Naive B cell (primary cell): ENCODE data around the gene TBC1D10A. TPM values are rescaled to one million over a fixed set of nuclear protein-coding genes. Genes with fewer than 3 reads are reported as not detected.

ENCODE experiments used
- ATAC-seq, 2 donors: fragments of 150-1000 bp; cut with Tn5 transposase; 2 replicates each; pipeline ENCODE4 v1.10.0; 2021; ENCODE audit warnings: low read depth in 2 of 2, mild to moderate bottlenecking in 2 of 2, moderate library complexity in 2 of 2
- DNase-seq: peaks from one replicate; pipeline ENCODE4 v3.0.0; 2022
- H3K27ac Mint-ChIP-seq, 6 donors: one replicate each; pipeline ENCODE4 v1.8.0; 2020 to 2022; ENCODE audit warnings: mild to moderate bottlenecking in 6 of 6, mixed read lengths in 6 of 6, moderate library complexity in 5 of 6, inconsistent platforms in 2 of 6
- H3K27me3 Mint-ChIP-seq, 3 donors: one replicate each; pipeline ENCODE4 v1.8.0; 2021 to 2022; ENCODE audit warnings: mixed read lengths in 3 of 3, mild to moderate bottlenecking in 1 of 3
- H3K36me3 Mint-ChIP-seq, 2 donors: one replicate each; pipeline ENCODE4 v1.8.0; 2020 to 2022; ENCODE audit warnings: mixed read lengths in 2 of 2, inconsistent platforms in 1 of 2, mild to moderate bottlenecking in 1 of 2
- H3K4me1 Mint-ChIP-seq, 3 donors: one replicate each; pipeline ENCODE4 v1.8.0; 2020 to 2022; ENCODE audit warnings: mixed read lengths in 3 of 3, inconsistent platforms in 1 of 3, mild to moderate bottlenecking in 1 of 3, moderate library complexity in 1 of 3
- H3K4me3 Mint-ChIP-seq, 8 donors: one replicate each; pipeline ENCODE4 v1.8.0; 2020 to 2022; ENCODE audit warnings: mild to moderate bottlenecking in 8 of 8, mixed read lengths in 8 of 8, moderate library complexity in 8 of 8, inconsistent platforms in 2 of 8
- H3K9me3 Mint-ChIP-seq, 7 donors: one replicate each; pipeline ENCODE4 v1.8.0; 2020 to 2022; ENCODE audit warnings: mixed read lengths in 7 of 7, mild to moderate bottlenecking in 5 of 7, inconsistent platforms in 2 of 7, moderate library complexity in 1 of 7
- polyA plus RNA-seq, 6 donors: library from polyadenylated mRNA; unstranded; fragments of 300-500 nt; fragmentation: Illumina TruSeq; gene quantifications; one replicate each; pipeline ENCODE4 v1.2.3, GENCODE V29; 2021; ENCODE audit warnings: low read depth in 6 of 6

Gene TBC1D10A
- polyA plus RNA-seq, 6 donors from 2014 or later, result 39.9 to 54.0 (median 40.7) TPM

DNA sequence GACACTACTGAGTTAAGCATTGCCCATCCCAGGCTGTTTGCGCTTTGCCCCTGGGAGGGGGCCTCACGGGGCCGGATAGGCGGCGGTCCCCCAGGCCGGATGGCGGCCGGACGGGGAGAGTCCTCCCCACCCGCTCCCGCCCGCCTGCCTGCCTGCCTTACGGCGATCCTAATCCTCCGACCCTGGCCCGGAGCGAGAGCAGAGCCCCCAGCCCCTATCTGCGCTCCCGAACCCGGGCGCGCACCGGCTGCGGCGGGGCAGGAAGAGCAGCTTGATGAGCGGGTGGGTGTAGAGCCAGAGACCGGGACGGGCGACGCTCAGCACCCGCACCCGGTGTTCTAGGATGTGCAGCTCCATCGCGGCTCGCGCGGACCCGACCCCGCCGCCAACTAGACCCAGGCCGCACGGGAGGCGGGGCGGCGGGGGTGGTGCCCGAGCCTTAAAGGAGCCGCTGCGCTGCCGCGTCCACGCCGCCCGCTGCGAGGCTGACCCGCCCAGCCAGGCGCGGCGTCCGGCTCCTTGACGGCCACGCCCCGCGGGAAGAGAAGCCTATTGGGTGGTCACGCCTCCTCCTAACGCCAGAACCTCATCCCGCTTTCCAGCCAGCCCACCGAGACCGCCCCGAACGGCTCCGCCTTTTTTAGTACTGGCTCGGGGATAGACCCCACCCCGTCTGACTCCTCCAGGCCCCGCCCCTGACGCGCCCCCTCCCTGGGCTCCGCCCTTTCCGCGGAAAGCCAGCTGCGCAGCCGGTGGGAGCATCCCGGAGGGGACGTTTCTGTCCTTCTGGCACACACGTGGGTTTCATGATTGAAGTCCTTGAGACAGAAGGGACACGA, 37.4 kb downstream of the TBC1D10A start, which contains the start of gene CASTOR1:
Gene CASTOR1, minus strand, starts transcription at position 365 of the 839 bp plus-strand sequence. Its CDS starts 8 bp downstream, at position 357.
- Mint-ChIP-seq H3K36me3 (peaks cover 5 to 26% of the 10 kb centered on the region in 2 donors), H3K4me1 (peaks cover 31 to 42% (median 40%) of the 10 kb centered on the region in 3 donors), H3K27me3 (no peaks in the 10 kb centered on the region), H3K9me3 (no peaks in the 10 kb centered on the region), H3K4me3 (peak within 1 kb of the TSS; percentile 85 to 96 (median 93)), H3K27ac (peak within 1 kb of the TSS; percentile 86 to 94 (median 90))
- DNase-seq, result peak; percentile 83
- ATAC-seq, result peak; percentile 75 to 76

DNA sequence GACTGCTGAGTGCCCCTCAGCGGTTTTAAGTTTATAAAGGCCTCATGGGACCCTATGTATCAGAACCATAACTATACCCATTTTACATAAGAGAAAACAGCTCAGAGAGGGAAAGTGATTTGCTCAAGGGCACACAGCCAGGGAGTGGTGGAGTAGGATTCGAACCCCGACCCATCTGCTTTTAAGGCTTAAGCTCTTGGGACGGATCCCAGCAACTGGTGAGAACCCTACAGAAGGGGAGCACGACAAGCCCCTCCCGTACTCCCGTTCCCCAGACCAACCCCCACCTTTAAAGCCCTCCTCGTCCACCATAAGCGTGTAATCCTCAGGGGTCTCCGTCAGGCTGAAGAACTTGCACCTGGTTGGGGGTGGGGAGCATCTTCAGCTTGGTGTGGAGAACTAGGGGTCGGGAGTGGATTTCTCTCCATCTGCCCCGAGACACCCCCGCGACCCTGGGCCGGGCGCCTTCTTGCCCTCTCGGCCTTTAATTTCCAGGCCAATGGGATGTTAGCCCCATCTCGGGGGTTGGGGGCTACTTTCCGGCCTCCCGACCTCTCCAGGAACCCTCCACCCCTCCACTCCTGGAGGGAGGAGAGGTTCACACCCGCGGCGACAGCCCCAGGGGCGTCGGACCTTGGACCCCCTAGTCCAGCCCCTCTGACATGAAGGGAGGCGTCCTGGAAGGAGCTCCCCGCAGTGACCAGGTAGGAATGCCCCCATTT, 38.2 kb downstream of the TBC1D10A start:
- no peak for ATAC-seq
- Mint-ChIP-seq H3K4me3 (peak overlapping the region; percentile 84 to 96 (median 93)), H3K36me3 (peaks cover 3 to 19% of the 10 kb centered on the region in 2 donors), H3K27me3 (no peaks in the 10 kb centered on the region), H3K27ac (peak overlapping the region in 5 of 6 donors; percentile 57 to 94 (median 82)), H3K4me1 (peaks cover 25 to 42% (median 40%) of the 10 kb centered on the region in 3 donors), H3K9me3 (no peaks in the 10 kb centered on the region)
- DNase-seq, result no peak

DNA sequence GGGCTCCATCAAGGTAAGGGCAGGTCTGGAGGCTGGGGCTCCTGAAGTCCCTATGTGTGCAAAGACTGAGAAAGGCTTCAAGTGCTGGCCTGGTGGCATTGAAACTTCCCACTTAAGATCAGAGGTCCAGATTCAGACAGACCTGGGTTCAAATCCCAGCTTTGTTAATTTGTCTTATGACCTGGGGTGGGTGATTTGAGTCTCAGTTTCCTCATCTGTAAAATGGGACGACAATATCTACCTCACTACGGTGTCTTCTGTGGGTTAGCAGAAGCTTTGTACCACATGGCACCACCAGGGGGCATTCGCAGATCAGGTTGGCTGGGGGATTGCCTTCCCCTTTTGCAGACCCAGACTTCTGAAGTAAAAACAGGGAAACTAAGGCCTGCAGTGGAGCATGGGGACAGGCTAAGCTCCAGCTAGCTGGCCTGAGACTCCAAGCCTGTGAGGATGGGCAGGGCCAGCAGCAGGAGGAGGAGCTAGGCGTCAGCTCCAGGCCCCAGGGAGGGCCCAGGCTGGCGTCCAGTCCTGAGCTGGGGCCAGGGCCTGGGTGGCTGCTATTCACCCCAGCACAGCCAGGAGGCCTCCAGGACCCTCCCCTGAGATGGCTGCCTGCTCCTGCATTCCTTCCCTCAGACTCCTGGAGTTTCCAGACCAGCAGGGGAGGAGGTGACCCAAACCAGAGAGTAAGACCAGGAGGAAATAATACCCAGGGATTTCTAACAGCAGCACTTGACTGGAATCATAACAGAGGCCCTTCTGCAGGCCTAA, 38.9 kb downstream of the TBC1D10A start:
- peak overlapping the region; percentile 84 to 96 (median 93) for H3K4me3 Mint-ChIP-seq
- DNase-seq, result peak; percentile 86
- no peaks in the 10 kb centered on the region for H3K27me3 Mint-ChIP-seq
- H3K27ac Mint-ChIP-seq, result peak overlapping the region in 4 of 6 donors; percentile 70 to 94 (median 84)
- peaks cover 21 to 42% (median 37%) of the 10 kb centered on the region in 3 donors for H3K4me1 Mint-ChIP-seq
- peaks cover 0 to 12% of the 10 kb centered on the region in 2 donors for H3K36me3 Mint-ChIP-seq
- no peaks in the 10 kb centered on the region for H3K9me3 Mint-ChIP-seq
- ATAC-seq, result peak; percentile 52 to 56

DNA sequence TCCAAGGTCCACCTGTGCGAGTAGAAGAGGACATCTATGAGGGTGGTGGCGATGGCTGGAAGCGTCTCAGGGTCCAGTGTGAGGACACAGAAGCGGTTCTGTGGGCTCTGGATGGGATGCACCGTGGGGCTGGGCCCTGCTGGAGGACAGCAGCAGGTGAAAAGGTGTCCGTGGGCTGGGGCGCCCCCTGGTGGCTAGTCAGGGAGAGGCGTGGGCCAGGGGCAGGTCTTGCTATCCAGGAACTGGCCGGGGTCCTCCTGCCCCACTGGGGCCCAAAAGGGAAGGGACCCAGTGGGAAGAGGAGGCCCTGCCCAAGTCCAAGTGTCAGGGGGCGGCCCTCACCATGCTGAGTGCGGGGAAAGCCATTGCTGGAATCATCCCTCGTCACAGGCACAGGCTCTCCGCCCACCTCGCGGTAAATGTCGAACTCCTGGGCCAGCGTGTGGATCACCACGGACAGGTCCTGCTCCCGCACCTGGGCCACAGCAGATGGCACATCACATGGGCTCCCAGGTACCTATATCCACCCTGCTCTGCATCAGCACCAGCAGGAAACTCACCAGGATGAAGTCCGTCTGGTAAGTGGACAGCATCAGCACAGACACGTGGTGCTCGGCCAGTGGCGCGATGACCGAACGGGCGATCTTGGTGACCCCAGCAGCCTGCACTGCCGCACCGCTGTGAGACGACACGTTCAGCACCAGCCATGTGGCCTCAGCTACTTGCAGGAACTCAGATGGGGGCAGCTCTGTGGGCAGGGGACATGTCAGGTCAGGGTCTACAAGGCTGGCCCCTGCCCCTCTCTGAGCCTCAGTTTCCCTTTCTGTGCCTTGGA, 39.7 kb downstream of the TBC1D10A start:
- ATAC-seq, result peak; percentile 29 to 32
- peak; percentile 81 for DNase-seq
- Mint-ChIP-seq H3K4me1 (peaks cover 21 to 41% (median 35%) of the 10 kb centered on the region in 3 donors), H3K27ac (peak overlapping the region in 4 of 6 donors; percentile 29 to 76 (median 42)), H3K9me3 (no peaks in the 10 kb centered on the region), H3K36me3 (peaks cover 0 to 11% of the 10 kb centered on the region in 2 donors), H3K4me3 (peak overlapping the region in 2 of 8 donors; percentile 25 to 43), H3K27me3 (no peaks in the 10 kb centered on the region)

DNA sequence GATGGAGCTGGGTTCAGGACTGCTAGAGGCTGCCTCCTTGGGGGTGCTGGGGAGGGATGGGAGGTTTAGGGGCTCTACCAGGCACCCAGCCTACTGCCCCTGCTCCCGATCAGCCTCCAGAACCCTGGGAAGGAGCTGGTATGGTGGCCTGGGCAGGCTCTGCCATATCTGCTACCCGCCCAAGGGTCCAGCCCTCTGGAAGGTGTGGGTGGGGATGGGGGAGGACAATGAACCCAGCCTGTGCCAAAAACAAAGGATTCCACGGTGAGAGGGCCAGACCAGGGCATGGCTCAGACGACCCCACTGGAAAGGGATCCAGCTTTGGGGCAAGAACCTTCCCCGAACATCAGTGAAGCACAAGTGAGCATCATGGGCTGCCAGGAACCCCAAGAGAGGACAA, 40.4 kb downstream of the TBC1D10A start:
- DNase-seq, result no peak
- Mint-ChIP-seq H3K27me3 (no peaks in the 10 kb centered on the region), H3K9me3 (no peaks in the 10 kb centered on the region), H3K4me3 (peak overlapping the region in 1 of 8 donors; percentile 43), H3K36me3 (peaks cover 0 to 11% of the 10 kb centered on the region in 2 donors), H3K4me1 (peaks cover 16 to 34% (median 30%) of the 10 kb centered on the region in 3 donors), H3K27ac (peak overlapping the region in 2 of 6 donors; percentile 30 to 76)
- ATAC-seq, result no peak

DNA sequence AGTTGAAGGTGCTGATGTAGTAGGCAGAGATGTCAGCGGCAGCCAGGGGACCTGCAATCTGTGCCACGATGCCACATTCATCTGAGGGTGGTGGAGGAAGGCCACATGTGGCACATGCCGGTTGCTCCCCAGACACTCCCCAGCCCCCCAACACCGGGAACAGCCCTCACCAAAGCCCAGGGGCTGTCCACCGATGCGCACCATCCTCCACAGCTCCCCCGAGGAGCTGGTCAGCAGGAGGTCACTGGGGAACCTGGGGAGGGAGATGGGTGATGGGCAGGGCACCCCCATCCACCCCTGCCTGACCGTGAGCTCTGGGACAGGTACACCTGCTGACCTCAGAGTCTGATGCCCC, 40.9 kb downstream of the TBC1D10A start:
- peaks cover 16 to 28% (median 26%) of the 10 kb centered on the region in 3 donors for H3K4me1 Mint-ChIP-seq
- peak overlapping the region in 1 of 6 donors; percentile 30 for H3K27ac Mint-ChIP-seq

DNA sequence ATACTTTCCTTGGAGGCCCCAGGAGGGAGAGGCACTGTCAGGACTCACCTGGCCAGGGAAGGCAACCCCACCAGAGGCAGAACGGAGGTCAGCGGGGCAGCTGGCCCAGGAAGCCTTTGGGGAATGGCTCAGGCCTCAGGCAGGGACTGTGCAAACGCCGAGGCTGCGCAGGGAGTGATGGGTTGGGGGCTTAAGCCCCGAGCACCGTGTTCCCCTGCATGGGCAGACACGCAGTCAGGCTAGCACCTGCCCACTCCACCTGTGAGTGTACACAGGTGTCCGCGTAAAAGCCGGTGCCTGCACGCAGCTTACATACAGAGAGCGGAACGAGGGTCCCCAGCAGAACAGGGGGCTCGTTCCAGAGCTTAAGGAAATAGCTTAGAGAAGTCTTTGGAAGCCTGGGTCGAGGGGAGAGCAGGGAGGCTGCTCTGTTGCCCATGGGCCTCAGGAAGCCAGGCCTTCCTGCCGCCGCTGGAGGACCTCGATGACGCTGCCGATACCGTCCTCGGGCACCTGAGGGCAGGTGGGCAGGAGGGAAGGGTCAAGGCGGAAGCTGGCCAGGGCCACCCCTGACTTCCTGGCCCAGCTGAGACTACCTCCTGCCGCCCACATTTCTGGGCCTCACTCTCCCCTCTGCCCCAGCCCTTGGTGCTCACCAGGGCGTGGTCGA, 41.4 kb downstream of the TBC1D10A start:
- H3K9me3 Mint-ChIP-seq, result no peaks in the 10 kb centered on the region
- no peaks in the 10 kb centered on the region for H3K27me3 Mint-ChIP-seq
- peaks cover 0 to 11% of the 10 kb centered on the region in 2 donors for H3K36me3 Mint-ChIP-seq
- no peak overlapping the region for H3K4me3 Mint-ChIP-seq
- ATAC-seq (no peak), DNase-seq (no peak)
- H3K27ac Mint-ChIP-seq, result peak overlapping the region in 1 of 6 donors; percentile 43
- peaks cover 13 to 23% (median 21%) of the 10 kb centered on the region in 3 donors for H3K4me1 Mint-ChIP-seq

More for the DNA sequence above, 40.9 kb downstream of the TBC1D10A start:
- Mint-ChIP-seq H3K4me3 (no peak overlapping the region), H3K27me3 (no peaks in the 10 kb centered on the region), H3K9me3 (no peaks in the 10 kb centered on the region), H3K36me3 (peaks cover 0 to 11% of the 10 kb centered on the region in 2 donors)
- DNase-seq, result no peak
- no peak for ATAC-seq

DNA sequence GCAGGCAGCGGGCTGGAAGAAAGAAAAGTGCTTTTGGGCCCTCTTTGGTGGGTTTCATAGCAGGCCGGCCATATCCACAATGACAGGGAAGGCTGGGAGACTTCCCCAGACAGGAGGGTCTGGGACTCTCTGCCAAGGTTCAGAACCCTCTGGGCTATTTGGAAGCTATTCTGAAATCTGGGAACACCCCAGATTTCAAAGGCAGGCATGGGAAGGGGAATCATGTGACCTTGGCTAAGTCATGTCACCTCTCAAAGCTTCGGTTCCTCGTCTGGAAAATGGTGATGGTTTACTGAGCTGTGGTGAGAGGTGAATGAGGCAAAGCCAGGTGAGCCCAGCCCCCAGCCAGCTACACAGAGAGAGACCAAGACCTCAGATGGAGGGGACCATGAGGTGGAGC, 42.1 kb downstream of the TBC1D10A start:
- Mint-ChIP-seq H3K27me3 (peaks cover 3 to 4% (median 4%) of the 10 kb centered on the region in 3 donors), H3K27ac (no peak overlapping the region), H3K4me1 (peaks cover 10 to 17% (median 15%) of the 10 kb centered on the region in 3 donors), H3K36me3 (peaks cover 0 to 11% of the 10 kb centered on the region in 2 donors), H3K9me3 (no peaks in the 10 kb centered on the region), H3K4me3 (peak overlapping the region in 1 of 8 donors; percentile 18)
- no peak for DNase-seq
- no peak for ATAC-seq

DNA sequence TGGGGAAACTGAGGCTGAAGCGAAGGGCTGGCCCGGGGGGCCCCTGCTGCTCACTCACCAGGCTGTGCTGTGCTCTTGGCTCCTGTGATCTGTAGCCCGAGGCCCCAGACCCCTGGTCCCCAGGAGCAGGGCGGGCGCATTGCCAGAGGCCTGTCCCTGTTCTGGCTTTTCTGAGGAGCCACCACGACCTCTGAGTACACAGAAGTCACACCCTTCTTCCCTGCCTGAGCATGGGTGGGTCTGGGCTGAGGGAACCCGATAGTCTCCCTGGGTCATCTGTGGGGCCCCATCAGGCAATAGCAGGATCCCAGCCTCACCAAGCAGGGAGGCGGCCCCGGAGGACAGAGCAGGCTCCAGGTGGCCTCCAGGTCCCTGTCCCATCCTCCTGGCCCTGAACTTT, 42.6 kb downstream of the TBC1D10A start:
- H3K9me3 Mint-ChIP-seq, result no peaks in the 10 kb centered on the region
- no peak overlapping the region for H3K27ac Mint-ChIP-seq
- no peak for ATAC-seq

DNA sequence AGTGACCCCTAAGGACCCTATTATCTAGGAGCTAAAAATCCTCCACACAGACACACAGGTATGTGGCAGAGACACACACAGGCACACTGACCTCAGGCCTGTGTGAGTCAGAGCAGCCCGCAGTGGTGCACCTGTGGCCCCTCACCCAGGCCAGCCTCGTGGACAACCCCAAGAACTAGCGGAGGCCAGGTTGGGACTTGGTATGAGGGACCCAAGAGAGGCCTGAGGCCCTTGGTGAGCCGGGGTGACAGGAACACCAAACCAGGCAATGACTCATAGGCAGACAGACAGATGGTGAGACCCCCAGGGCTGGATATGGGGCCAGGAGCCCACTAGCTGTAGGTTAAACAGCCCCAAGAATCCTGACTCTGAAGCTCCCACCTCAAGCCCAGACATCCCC, 43.4 kb downstream of the TBC1D10A start:
- no peak for ATAC-seq
- Mint-ChIP-seq H3K27ac (no peak overlapping the region), H3K4me1 (peaks cover 9 to 12% (median 10%) of the 10 kb centered on the region in 3 donors), H3K27me3 (peaks cover 11 to 16% (median 14%) of the 10 kb centered on the region in 3 donors), H3K36me3 (peaks cover 0 to 11% of the 10 kb centered on the region in 2 donors), H3K9me3 (no peaks in the 10 kb centered on the region), H3K4me3 (no peak overlapping the region)
- no peak for DNase-seq

More for the DNA sequence above, 42.6 kb downstream of the TBC1D10A start:
- Mint-ChIP-seq H3K36me3 (peaks cover 0 to 11% of the 10 kb centered on the region in 2 donors), H3K4me3 (peak overlapping the region in 1 of 8 donors; percentile 18), H3K27me3 (peaks cover 6 to 8% (median 6%) of the 10 kb centered on the region in 3 donors), H3K4me1 (peaks cover 10 to 15% (median 14%) of the 10 kb centered on the region in 3 donors)
- DNase-seq, result no peak

DNA sequence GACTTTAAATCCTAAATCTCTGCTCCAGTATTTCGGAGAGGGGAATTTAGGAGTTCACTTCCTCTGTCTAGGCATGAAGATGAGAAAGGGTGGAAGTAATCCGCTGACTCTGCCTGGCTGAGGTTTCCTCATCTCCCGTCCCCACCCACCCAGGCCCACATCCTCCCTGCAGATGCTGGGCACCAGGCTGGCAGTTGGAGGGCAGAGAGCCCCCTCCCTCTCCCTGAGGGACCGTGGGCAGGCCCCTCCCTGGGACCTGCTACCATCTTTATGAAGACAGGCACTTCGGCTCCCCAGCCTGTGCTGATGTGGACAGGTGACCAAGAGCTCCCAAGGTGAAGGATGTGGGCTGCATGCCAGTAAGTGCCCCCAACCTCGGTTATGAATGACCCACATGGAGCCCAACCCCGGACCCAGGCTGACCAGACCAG, 44.1 kb downstream of the TBC1D10A start:
- H3K4me1 Mint-ChIP-seq, result peaks cover 3 to 6% (median 5%) of the 10 kb centered on the region in 3 donors
- H3K27ac Mint-ChIP-seq, result no peak overlapping the region
- no peaks in the 10 kb centered on the region for H3K9me3 Mint-ChIP-seq
- ATAC-seq, result no peak
- no peak overlapping the region for H3K4me3 Mint-ChIP-seq
- H3K36me3 Mint-ChIP-seq, result peaks cover 0 to 11% of the 10 kb centered on the region in 2 donors
- peaks cover 13 to 23% (median 21%) of the 10 kb centered on the region in 3 donors for H3K27me3 Mint-ChIP-seq
- DNase-seq, result no peak
